Measurements from ENCODE around the gene RPS6KA2.

RPS6KA2 gene

GRCh38 chr6:166495487-166496314 is 131.3 kb downstream of the RPS6KA2 start:
- DNase-seq = no peak

- DNase-seq = peak; percentile 57 to 58
Observed at GRCh38 chr6:166494757-166495486, 132.1 kb downstream of the RPS6KA2 start.

- no peak for DNase-seq
Observed at GRCh38 chr6:166494101-166494441, 133.0 kb downstream of the RPS6KA2 start.

- DNase-seq = no peak
Observed at GRCh38 chr6:166493427-166494100, 133.5 kb downstream of the RPS6KA2 start.

- DNase-seq = no peak
Observed at GRCh38 chr6:166492092-166492741, 134.8 kb downstream of the RPS6KA2 start.

GRCh38 chr6:166490671-166491500 is 136.2 kb downstream of the RPS6KA2 start:
- no peak for DNase-seq

GRCh38 chr6:166489301-166490155 is 137.5 kb downstream of the RPS6KA2 start:
- no peak for DNase-seq

- no peak for DNase-seq
Observed at GRCh38 chr6:166488701-166489100, 138.3 kb downstream of the RPS6KA2 start.

GRCh38 chr6:166488076-166488685 is 138.9 kb downstream of the RPS6KA2 start:
- DNase-seq = peak; percentile 69 to 74

GRCh38 chr6:166487148-166487547 is 139.9 kb downstream of the RPS6KA2 start:
- DNase-seq = no peak

GRCh38 chr6:166486536-166486880 is 140.5 kb downstream of the RPS6KA2 start:
- no peak for DNase-seq

GRCh38 chr6:166485651-166486535 is 141.2 kb downstream of the RPS6KA2 start:
- no peak for DNase-seq

- DNase-seq = no peak
Observed at GRCh38 chr6:166484863-166485262, 142.2 kb downstream of the RPS6KA2 start.

- DNase-seq = no peak
Observed at GRCh38 chr6:166483573-166484250, 143.3 kb downstream of the RPS6KA2 start.

- DNase-seq = no peak
Observed at GRCh38 chr6:166483026-166483425, 144.0 kb downstream of the RPS6KA2 start.

GRCh38 chr6:166478782-166479592 is 148.1 kb downstream of the RPS6KA2 start:
- no peak for DNase-seq

- no peak for DNase-seq
Observed at GRCh38 chr6:166477647-166478365, 149.2 kb downstream of the RPS6KA2 start.

Data from stimulated activated CD4-positive, alpha-beta T cell treated with anti-CD3 and anti-CD28 coated beads, Interleukin-2, amount 100 ng/mL, for 24 hours (primary cell).